ENCODE data around the gene POMT2.
"Not testable (repeated sequence)": the region's sequence is repeated elsewhere in the genome, so short reads cannot be mapped to it uniquely, and the experiment has no call there.

POMT2 gene

DNA sequence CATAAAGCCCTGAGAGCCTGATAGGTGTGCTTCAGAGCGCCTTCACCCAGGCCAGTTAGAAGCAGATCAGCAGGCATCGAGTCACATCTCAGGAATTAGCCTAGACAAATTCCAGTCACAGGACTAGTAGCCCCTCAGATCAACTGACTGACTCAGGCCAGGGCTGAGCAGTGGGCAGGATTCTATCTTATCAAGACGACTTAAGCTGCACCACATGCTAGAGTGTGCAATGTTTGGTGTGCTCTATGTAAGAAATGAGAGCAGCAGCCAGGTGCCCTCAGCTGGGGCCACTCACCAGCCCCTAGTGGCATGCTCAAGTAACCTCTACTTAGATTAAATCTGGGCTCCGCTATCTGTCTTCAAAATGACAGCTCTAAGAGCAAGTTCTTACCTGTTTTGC, 30.0 kb downstream of the POMT2 start:
- CTCF ChIA-PET, result interaction anchor here (0.9 to 5.0 kb wide), 4 partner anchors 11 to 140 kb away, joined by 3 to 64 read pairs (median 4); no protein-coding TSS in a partner anchor
- POLR2A ChIA-PET, result no interaction called here
- DNase-seq (ENCODE audit: low read depth, low spot score), result no peak
- TF ChIP-seq, protein P1, sequence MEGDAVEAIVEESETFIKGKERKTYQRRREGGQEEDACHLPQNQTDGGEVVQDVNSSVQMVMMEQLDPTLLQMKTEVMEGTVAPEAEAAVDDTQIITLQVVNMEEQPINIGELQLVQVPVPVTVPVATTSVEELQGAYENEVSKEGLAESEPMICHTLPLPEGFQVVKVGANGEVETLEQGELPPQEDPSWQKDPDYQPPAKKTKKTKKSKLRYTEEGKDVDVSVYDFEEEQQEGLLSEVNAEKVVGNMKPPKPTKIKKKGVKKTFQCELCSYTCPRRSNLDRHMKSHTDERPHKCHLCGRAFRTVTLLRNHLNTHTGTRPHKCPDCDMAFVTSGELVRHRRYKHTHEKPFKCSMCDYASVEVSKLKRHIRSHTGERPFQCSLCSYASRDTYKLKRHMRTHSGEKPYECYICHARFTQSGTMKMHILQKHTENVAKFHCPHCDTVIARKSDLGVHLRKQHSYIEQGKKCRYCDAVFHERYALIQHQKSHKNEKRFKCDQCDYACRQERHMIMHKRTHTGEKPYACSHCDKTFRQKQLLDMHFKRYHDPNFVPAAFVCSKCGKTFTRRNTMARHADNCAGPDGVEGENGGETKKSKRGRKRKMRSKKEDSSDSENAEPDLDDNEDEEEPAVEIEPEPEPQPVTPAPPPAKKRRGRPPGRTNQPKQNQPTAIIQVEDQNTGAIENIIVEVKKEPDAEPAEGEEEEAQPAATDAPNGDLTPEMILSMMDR (IDR thresholded peaks at IDR 0.05; ENCODE audit: insufficient read depth, low read length, missing control alignments), result no peak
- no peak overlapping the region for H3K4me3 ChIP-seq (ENCODE audit: low read depth, low read length)

DNA sequence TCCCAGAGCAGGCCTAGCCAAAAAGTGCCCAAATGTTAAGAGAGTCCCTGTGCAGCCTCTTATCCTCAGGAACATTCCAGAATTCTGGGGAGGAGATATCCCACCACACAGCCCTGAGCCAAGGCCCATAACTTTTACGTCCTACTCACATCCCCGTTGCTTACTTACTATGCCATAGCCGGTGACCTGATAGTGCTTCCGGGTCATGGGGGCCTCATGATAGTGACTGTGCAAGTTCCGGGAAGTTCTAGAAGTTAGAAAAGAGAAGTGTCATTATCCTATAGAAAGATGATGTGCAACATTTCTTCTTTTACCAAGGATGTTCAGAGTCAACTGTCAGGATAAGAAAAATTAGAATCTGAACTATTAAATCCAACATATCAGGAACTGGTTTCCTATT, 34.1 kb downstream of the POMT2 start:
- CTCF ChIA-PET, result interaction anchor here (1.1 to 8.8 kb wide), 2 partner anchors 14 to 22 kb away, joined by 3 to 62 read pairs; no protein-coding TSS in a partner anchor
- TF ChIP-seq, protein P1 (IDR thresholded peaks at IDR 0.05; ENCODE audit: insufficient read depth, low read length, missing control alignments), result no peak

DNA sequence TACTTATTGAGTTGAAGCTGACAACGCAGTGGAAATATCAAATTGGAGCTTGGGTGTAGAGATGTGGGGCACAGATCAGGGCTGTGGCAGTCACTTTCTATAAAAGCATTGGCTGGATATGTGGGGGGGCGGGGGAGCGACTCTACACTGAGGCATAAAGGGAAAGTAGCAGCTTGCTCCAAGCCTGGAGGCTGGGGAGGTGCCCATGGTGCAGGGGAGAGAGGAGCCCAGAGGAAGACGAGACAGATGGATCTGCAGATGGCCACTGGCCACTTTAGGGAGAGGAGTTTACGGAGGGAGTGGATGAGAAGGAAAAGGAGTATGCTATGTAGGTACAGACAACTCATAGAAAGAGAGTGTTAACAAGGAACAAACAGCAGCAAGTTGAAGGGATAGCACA, 36.2 kb downstream of the POMT2 start:
- TF ChIP-seq, protein P1 (IDR thresholded peaks at IDR 0.05; ENCODE audit: insufficient read depth, low read length, missing control alignments), result no peak
- ChIA-PET CTCF (interaction anchor here (0.9 to 8.8 kb wide), 2 partner anchors 9 to 16 kb away, joined by 3 to 62 read pairs; no protein-coding TSS in a partner anchor), POLR2A (no interaction called here)
- no peak for DNase-seq (ENCODE audit: low read depth, low spot score)
- H3K4me3 ChIP-seq (ENCODE audit: low read depth, low read length), result no peak overlapping the region

More for the DNA sequence above, 34.1 kb downstream of the POMT2 start:
- POLR2A ChIA-PET, result no interaction called here
- no peak for DNase-seq (ENCODE audit: low read depth, low spot score)
- no peak overlapping the region for H3K4me3 ChIP-seq (ENCODE audit: low read depth, low read length)

DNA sequence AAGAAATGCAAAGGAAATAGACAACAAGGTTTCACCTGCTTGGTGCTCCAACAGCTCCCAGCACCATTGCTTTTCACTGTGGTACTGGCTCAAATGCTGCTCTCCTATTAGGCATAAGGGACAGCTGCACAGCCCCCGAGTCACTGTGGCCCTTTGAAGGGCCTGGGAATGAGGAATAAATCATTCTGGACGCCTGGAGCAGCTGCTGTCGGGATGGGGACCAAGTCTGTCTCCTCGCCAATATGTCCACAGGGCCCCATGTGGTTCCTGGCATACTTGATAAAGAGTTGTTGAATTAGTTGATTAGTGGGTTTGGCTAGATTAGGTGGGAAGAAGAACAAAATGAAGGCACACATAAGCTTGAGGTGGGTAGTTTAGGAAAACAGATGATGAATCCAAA, 36.6 kb downstream of the POMT2 start:
- ChIA-PET CTCF (interaction anchor here (0.9 to 8.8 kb wide), 3 partner anchors 10 to 31 kb away, joined by 3 to 62 read pairs (median 4); no protein-coding TSS in a partner anchor), POLR2A (no interaction called here)

DNA sequence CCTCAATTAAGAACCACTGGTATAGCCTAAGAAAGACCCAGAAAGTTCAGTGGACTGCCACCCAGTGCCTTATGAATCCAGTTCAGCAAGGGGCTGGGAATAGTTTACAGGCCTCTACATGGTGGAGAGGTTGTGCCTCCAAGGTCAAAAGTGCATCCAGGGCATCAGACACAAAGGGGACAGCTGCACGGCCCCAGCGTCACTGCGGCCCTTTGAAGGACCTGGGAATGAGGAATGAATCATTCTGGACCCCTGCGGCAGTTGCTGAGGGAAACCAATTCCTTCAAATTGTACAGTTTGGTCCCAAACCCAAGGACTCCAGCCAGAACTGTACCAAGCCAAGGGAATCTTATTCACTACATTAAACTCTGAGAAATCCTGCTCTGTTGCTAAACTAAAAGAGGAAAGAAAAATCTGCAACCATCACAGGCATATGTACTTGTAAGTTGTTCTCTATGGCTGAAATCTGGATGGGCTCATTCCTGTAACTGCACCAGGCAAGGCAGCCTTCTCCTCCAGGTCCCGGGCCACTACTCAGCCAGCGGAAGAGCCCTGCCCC, 38.8 kb downstream of the POMT2 start:
- POLR2A ChIA-PET, result no interaction called here

More for the DNA sequence above, 36.6 kb downstream of the POMT2 start:
- no peak for DNase-seq (ENCODE audit: low read depth, low spot score)
- TF ChIP-seq, protein P1 (IDR thresholded peaks at IDR 0.05; ENCODE audit: insufficient read depth, low read length, missing control alignments), result no peak
- no peak overlapping the region for H3K4me3 ChIP-seq (ENCODE audit: low read depth, low read length)

DNA sequence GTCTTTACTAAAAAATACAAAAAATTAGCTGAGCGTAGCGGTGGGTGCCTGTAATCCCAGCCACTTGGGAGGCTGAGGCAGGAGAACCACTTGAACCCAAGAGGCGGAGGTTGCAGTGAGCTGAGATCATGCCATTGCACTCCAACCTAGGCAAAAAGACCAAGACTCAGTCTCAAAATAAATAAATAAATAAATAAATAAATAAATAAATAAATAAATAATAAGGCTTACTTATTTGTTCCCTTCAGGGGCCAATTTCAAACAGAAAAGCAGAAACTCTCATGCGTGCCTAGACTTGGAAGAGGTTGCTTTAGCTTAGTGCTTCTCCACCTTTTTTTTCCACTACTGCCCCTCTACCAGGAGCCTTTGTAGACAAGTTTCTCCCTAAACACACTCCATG, 39.8 kb downstream of the POMT2 start:
- H3K4me3 ChIP-seq (ENCODE audit: low read depth, low read length); POLR2A ChIA-PET; DNase-seq (ENCODE audit: low read depth, low spot score): not testable (repeated sequence)
- CTCF ChIA-PET, result interaction anchor here (1.4 to 8.8 kb wide), 2 partner anchors 20 to 36 kb away, joined by 4 to 62 read pairs; no protein-coding TSS in a partner anchor

More for the DNA sequence above, 38.8 kb downstream of the POMT2 start:
- CTCF ChIA-PET, result interaction anchor here (1.4 to 8.8 kb wide), 2 partner anchors 19 to 35 kb away, joined by 4 to 62 read pairs; no protein-coding TSS in a partner anchor
- no peak overlapping the region for H3K4me3 ChIP-seq (ENCODE audit: low read depth, low read length)
- DNase-seq (ENCODE audit: low read depth, low spot score), result no peak
- TF ChIP-seq, protein P1 (IDR thresholded peaks at IDR 0.05; ENCODE audit: insufficient read depth, low read length, missing control alignments), result no peak

DNA sequence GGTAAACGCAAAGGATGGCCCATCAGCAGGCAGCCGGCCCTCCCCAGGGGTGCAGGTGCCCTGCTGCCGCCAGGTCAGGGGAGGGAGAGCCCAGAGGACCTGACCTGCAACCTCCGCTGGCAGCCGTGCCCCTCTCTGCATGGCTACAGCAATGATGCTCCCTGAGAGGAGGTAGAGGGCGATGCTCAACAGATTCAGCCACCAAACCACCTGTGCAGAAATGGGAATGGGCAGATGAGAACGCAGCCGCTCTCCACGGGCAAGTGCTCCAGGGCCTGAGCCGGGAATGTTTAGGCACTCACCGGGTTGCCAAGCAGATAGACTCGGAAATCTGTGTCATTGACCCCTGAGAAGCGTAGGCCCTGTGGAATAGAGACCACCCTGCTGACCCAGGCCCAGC, 41.0 kb downstream of the POMT2 start:
- POLR2A ChIA-PET, result no interaction called here
- TF ChIP-seq, protein P1 (IDR thresholded peaks at IDR 0.05; ENCODE audit: insufficient read depth, low read length, missing control alignments), result no peak
- no peak for DNase-seq (ENCODE audit: low read depth, low spot score)
- CTCF ChIA-PET, result interaction anchor here (8.8 kb wide), 1 partner anchor 21 kb away, joined by 62 read pairs; no protein-coding TSS in a partner anchor
- H3K4me3 ChIP-seq (ENCODE audit: low read depth, low read length), result no peak overlapping the region

Measured in AG04449 (cell line).